Mucosa of stomach (tissue), 1 donor: ENCODE data around the gene MYO15B.

Experiments
- H3K27me3 ChIP-seq: one replicate; pipeline ENCODE4 v1.7.0; 2013; ENCODE audit warnings: mild to moderate bottlenecking, low read length; ENCODE audit not compliant: control insufficient read depth, insufficient read depth
- H3K36me3 ChIP-seq: one replicate; pipeline ENCODE4 v1.7.0; 2013; ENCODE audit warnings: low read length; ENCODE audit not compliant: control insufficient read depth, insufficient read depth
- H3K4me1 ChIP-seq: one replicate; pipeline ENCODE4 v1.7.0; 2013; ENCODE audit warnings: mild to moderate bottlenecking, low read length; ENCODE audit not compliant: control insufficient read depth, insufficient read depth
- H3K4me3 ChIP-seq: one replicate; pipeline ENCODE4 v1.7.0; 2013; ENCODE audit warnings: low read length
- H3K9ac ChIP-seq: one replicate; pipeline ENCODE4 v1.7.0; 2013; ENCODE audit warnings: mild to moderate bottlenecking, low read length, moderate library complexity
- H3K9me3 ChIP-seq: one replicate; pipeline ENCODE4 v1.7.0; 2013; ENCODE audit warnings: mild to moderate bottlenecking, low read length, moderate library complexity; ENCODE audit not compliant: control insufficient read depth
- donor health status: Pancreatic carcinoma.

MYO15B gene

GRCh38 chr17:75641343-75641742 is 53.7 kb downstream of the MYO15B start:
- Histone ChIP-seq H3K9ac (peak overlapping the region; percentile 77), H3K9me3 (no peaks in the 10 kb centered on the region), H3K27me3 (no peaks in the 10 kb centered on the region), H3K36me3 (peaks cover 4% of the 10 kb centered on the region), H3K4me1 (peaks cover 95% of the 10 kb centered on the region), H3K4me3 (peak overlapping the region; percentile 32)

GRCh38 chr17:75642182-75642783 is 54.7 kb downstream of the MYO15B start:
- H3K4me1 ChIP-seq: peaks cover 95% of the 10 kb centered on the region
- H3K27me3 ChIP-seq: no peaks in the 10 kb centered on the region
- H3K9ac ChIP-seq: peak overlapping the region; percentile 77
- H3K36me3 ChIP-seq: peaks cover 4% of the 10 kb centered on the region
- no peaks in the 10 kb centered on the region for H3K9me3 ChIP-seq
- no peak overlapping the region for H3K4me3 ChIP-seq

GRCh38 chr17:75642784-75643642 is 55.4 kb downstream of the MYO15B start:
- Histone ChIP-seq H3K9me3 (no peaks in the 10 kb centered on the region), H3K4me1 (peaks cover 92% of the 10 kb centered on the region), H3K36me3 (peaks cover 4% of the 10 kb centered on the region), H3K9ac (peak overlapping the region; percentile 59), H3K4me3 (no peak overlapping the region), H3K27me3 (no peaks in the 10 kb centered on the region)

GRCh38 chr17:75643643-75644017 is 56.0 kb downstream of the MYO15B start:
- H3K4me1 ChIP-seq: peaks cover 87% of the 10 kb centered on the region
- no peaks in the 10 kb centered on the region for H3K9me3 ChIP-seq
- H3K36me3 ChIP-seq: peaks cover 4% of the 10 kb centered on the region
- H3K27me3 ChIP-seq: no peaks in the 10 kb centered on the region
- H3K4me3 ChIP-seq: no peak overlapping the region
- peak overlapping the region; percentile 59 for H3K9ac ChIP-seq

- Histone ChIP-seq H3K9ac (peak overlapping the region; percentile 74), H3K9me3 (no peaks in the 10 kb centered on the region), H3K4me1 (peaks cover 69% of the 10 kb centered on the region), H3K36me3 (peaks cover 4% of the 10 kb centered on the region), H3K4me3 (no peak overlapping the region), H3K27me3 (no peaks in the 10 kb centered on the region)
Measured at GRCh38 chr17:75645501-75645888, 57.9 kb downstream of the MYO15B start.

GRCh38 chr17:75645889-75646637 is 58.5 kb downstream of the MYO15B start:
- H3K9ac ChIP-seq: peak overlapping the region; percentile 74
- H3K4me1 ChIP-seq: peaks cover 63% of the 10 kb centered on the region
- peaks cover 4% of the 10 kb centered on the region for H3K36me3 ChIP-seq
- no peaks in the 10 kb centered on the region for H3K27me3 ChIP-seq
- no peaks in the 10 kb centered on the region for H3K9me3 ChIP-seq
- peak overlapping the region; percentile 26 for H3K4me3 ChIP-seq

- Histone ChIP-seq H3K36me3 (peaks cover 3% of the 10 kb centered on the region), H3K9ac (peak overlapping the region; percentile 74), H3K9me3 (no peaks in the 10 kb centered on the region), H3K4me3 (peak overlapping the region; percentile 26), H3K4me1 (peaks cover 57% of the 10 kb centered on the region), H3K27me3 (no peaks in the 10 kb centered on the region)
Measured at GRCh38 chr17:75646638-75646992, 59.0 kb downstream of the MYO15B start.

GRCh38 chr17:75647061-75647460 is 59.5 kb downstream of the MYO15B start:
- no peaks in the 10 kb centered on the region for H3K36me3 ChIP-seq
- peaks cover 53% of the 10 kb centered on the region for H3K4me1 ChIP-seq
- peak overlapping the region; percentile 74 for H3K9ac ChIP-seq
- no peaks in the 10 kb centered on the region for H3K27me3 ChIP-seq
- peak overlapping the region; percentile 26 for H3K4me3 ChIP-seq
- H3K9me3 ChIP-seq: no peaks in the 10 kb centered on the region

GRCh38 chr17:75647921-75648320 is 60.3 kb downstream of the MYO15B start:
- Histone ChIP-seq H3K4me3 (no peak overlapping the region), H3K9me3 (no peaks in the 10 kb centered on the region), H3K9ac (peak overlapping the region; percentile 74), H3K27me3 (no peaks in the 10 kb centered on the region), H3K4me1 (peaks cover 44% of the 10 kb centered on the region), H3K36me3 (no peaks in the 10 kb centered on the region)

GRCh38 chr17:75649687-75650086 is 62.1 kb downstream of the MYO15B start:
- Histone ChIP-seq H3K9ac (no peak overlapping the region), H3K36me3 (no peaks in the 10 kb centered on the region), H3K9me3 (no peaks in the 10 kb centered on the region), H3K27me3 (no peaks in the 10 kb centered on the region), H3K4me1 (peaks cover 32% of the 10 kb centered on the region), H3K4me3 (no peak overlapping the region)

- no peak overlapping the region for H3K4me3 ChIP-seq
- H3K36me3 ChIP-seq: no peaks in the 10 kb centered on the region
- peaks cover 21% of the 10 kb centered on the region for H3K4me1 ChIP-seq
- H3K9ac ChIP-seq: no peak overlapping the region
- H3K27me3 ChIP-seq: no peaks in the 10 kb centered on the region
- H3K9me3 ChIP-seq: no peaks in the 10 kb centered on the region
Measured at GRCh38 chr17:75650874-75651273, 63.3 kb downstream of the MYO15B start.

GRCh38 chr17:75652341-75652740 is 64.7 kb downstream of the MYO15B start:
- Histone ChIP-seq H3K36me3 (no peaks in the 10 kb centered on the region), H3K9ac (no peak overlapping the region), H3K4me1 (peaks cover 9% of the 10 kb centered on the region), H3K4me3 (no peak overlapping the region), H3K9me3 (no peaks in the 10 kb centered on the region), H3K27me3 (no peaks in the 10 kb centered on the region)
